ENCODE measurements around the gene CHST8. TPM values are rescaled to one million over a fixed set of nuclear protein-coding genes. Genes with fewer than 3 reads are reported as not detected.

The CHST8 gene
- total RNA-seq, 2 donors from 2014 or later = 1.6 to 3.8 TPM

GRCh38 chr19:33665776-33666595, 44.2 kb downstream of the CHST8 start:
- 89 to 92% methylated on average over 17 to 22 of the region's 22 CpGs for WGBS, 2 experiments (ENCODE audit: insufficient coverage in 1 of 2, insufficient read length in 1 of 2)
- Histone ChIP-seq H3K4me3 (ENCODE audit: low read length) (no peak overlapping the region), H3K9me3 (ENCODE audit: control insufficient read depth, low read length) (no peaks in the 10 kb centered on the region), H3K27me3 (ENCODE audit: control insufficient read depth, insufficient read depth, low read length, poor library complexity, severe bottlenecking) (no peaks in the 10 kb centered on the region), H3K4me1 (ENCODE audit: control insufficient read depth, insufficient read depth, low read length) (no peaks in the 10 kb centered on the region), H3K9ac (ENCODE audit: extremely low read depth, low read length, poor library complexity, severe bottlenecking) (no peak overlapping the region), H3K27ac (ENCODE audit: low read depth, low read length) (no peak overlapping the region), H3K36me3 (ENCODE audit: control insufficient read depth, insufficient read depth, low read length) (no peaks in the 10 kb centered on the region)
- no peaks in the 10 kb centered on the region for H3K9me3 Mint-ChIP-seq
- no peak overlapping the region for H3K4me3 Mint-ChIP-seq
- H3K27ac Mint-ChIP-seq = no peak overlapping the region
- DNase-seq = no peak
- TF ChIP-seq CTCF (conservative IDR thresholded peaks at IDR 0.05) = no peak
- no peaks in the 10 kb centered on the region for H3K36me3 Mint-ChIP-seq (ENCODE audit: low read depth)
- H3K4me1 Mint-ChIP-seq = no peaks in the 10 kb centered on the region
- H3K27me3 Mint-ChIP-seq (ENCODE audit: insufficient read depth) = no peaks in the 10 kb centered on the region

GRCh38 chr19:33667141-33667650, 45.4 kb downstream of the CHST8 start:
- Mint-ChIP-seq H3K9me3 (no peaks in the 10 kb centered on the region), H3K4me1 (no peaks in the 10 kb centered on the region), H3K27ac (no peak overlapping the region), H3K36me3 (ENCODE audit: low read depth) (no peaks in the 10 kb centered on the region), H3K4me3 (no peak overlapping the region), H3K27me3 (ENCODE audit: insufficient read depth) (no peaks in the 10 kb centered on the region)
- no peak for DNase-seq
- Histone ChIP-seq H3K4me3 (ENCODE audit: low read length) (no peak overlapping the region), H3K27ac (ENCODE audit: low read depth, low read length) (no peak overlapping the region), H3K9me3 (ENCODE audit: control insufficient read depth, low read length) (no peaks in the 10 kb centered on the region), H3K36me3 (ENCODE audit: control insufficient read depth, insufficient read depth, low read length) (no peaks in the 10 kb centered on the region), H3K4me1 (ENCODE audit: control insufficient read depth, insufficient read depth, low read length) (no peaks in the 10 kb centered on the region), H3K9ac (ENCODE audit: extremely low read depth, low read length, poor library complexity, severe bottlenecking) (no peak overlapping the region), H3K27me3 (ENCODE audit: control insufficient read depth, insufficient read depth, low read length, poor library complexity, severe bottlenecking) (no peaks in the 10 kb centered on the region)
- WGBS, 2 experiments (ENCODE audit: insufficient coverage in 1 of 2, insufficient read length in 1 of 2) = 91 to 94% methylated on average over 13 to 15 of the region's 15 CpGs
- no peak for TF ChIP-seq CTCF (conservative IDR thresholded peaks at IDR 0.05)

GRCh38 chr19:33667881-33668280, 46.1 kb downstream of the CHST8 start:
- 86 to 90% methylated on average over 12 to 15 of the region's 15 CpGs for WGBS, 2 experiments (ENCODE audit: insufficient coverage in 1 of 2, insufficient read length in 1 of 2)
- H3K4me1 ChIP-seq (ENCODE audit: control insufficient read depth, insufficient read depth, low read length) = no peaks in the 10 kb centered on the region

More at GRCh38 chr19:33667881-33668280, 46.1 kb downstream of the CHST8 start:
- no peak overlapping the region for H3K27ac Mint-ChIP-seq
- no peak overlapping the region for H3K4me3 Mint-ChIP-seq
- no peaks in the 10 kb centered on the region for H3K36me3 Mint-ChIP-seq (ENCODE audit: low read depth)
- H3K36me3 ChIP-seq (ENCODE audit: control insufficient read depth, insufficient read depth, low read length) = no peaks in the 10 kb centered on the region
- peak overlapping the region; percentile 10 for H3K27ac ChIP-seq (ENCODE audit: low read depth, low read length)
- no peak for TF ChIP-seq CTCF (conservative IDR thresholded peaks at IDR 0.05)
- no peak for DNase-seq
- H3K9ac ChIP-seq (ENCODE audit: extremely low read depth, low read length, poor library complexity, severe bottlenecking) = no peak overlapping the region
- no peaks in the 10 kb centered on the region for H3K9me3 ChIP-seq (ENCODE audit: control insufficient read depth, low read length)
- no peaks in the 10 kb centered on the region for H3K27me3 ChIP-seq (ENCODE audit: control insufficient read depth, insufficient read depth, low read length, poor library complexity, severe bottlenecking)
- H3K9me3 Mint-ChIP-seq = no peaks in the 10 kb centered on the region
- no peaks in the 10 kb centered on the region for H3K27me3 Mint-ChIP-seq (ENCODE audit: insufficient read depth)
- H3K4me1 Mint-ChIP-seq = no peaks in the 10 kb centered on the region
- H3K4me3 ChIP-seq (ENCODE audit: low read length) = no peak overlapping the region

Data from endodermal cell (in vitro differentiated cells).